Measurements from ENCODE around the gene GAA. TPM values are rescaled to one million over a fixed set of nuclear protein-coding genes. Genes with fewer than 3 reads are reported as not detected.

Gene GAA
- total and polyA plus RNA-seq, 2 of the 13 experiments (the other 11 are each of a cell fraction or from before 2014, with no cell fraction given): 21.6 to 36.4 TPM

GRCh38 chr17:80101011-80101945, at the start of gene GAA (continued):
- TF ChIP-seq MEF2D (CRISPR knock-in tag; IDR thresholded peaks at IDR 0.05): peak; percentile 47; the same call in 1 of the 2 replicates
- no peak for TF ChIP-seq HMGXB3 (CRISPR knock-in tag; IDR thresholded peaks at IDR 0.05; ENCODE audit: borderline replicate concordance)
- TF ChIP-seq ZBTB44 (CRISPR knock-in tag; IDR thresholded peaks at IDR 0.05): no peak
- TF ChIP-seq HNRNPUL1 (IDR thresholded peaks at IDR 0.05; ENCODE audit: low read depth, low read length): no peak
- TF ChIP-seq ZBTB25 (CRISPR knock-in tag; IDR thresholded peaks at IDR 0.05): peak; percentile 12; the same call in 1 of the 2 replicates
- TF ChIP-seq MEIS2 (CRISPR knock-in tag; IDR thresholded peaks at IDR 0.05): peak; percentile 32; the same call in 1 of the 2 replicates
- peak; percentile 53; the same call in 1 of the 2 replicates for TF ChIP-seq KDM2A (CRISPR knock-in tag; IDR thresholded peaks at IDR 0.05; ENCODE audit: borderline replicate concordance, low read depth)
- no peak for TF ChIP-seq RBM39 (IDR thresholded peaks at IDR 0.05; ENCODE audit: low read depth, low read length, poor library complexity, severe bottlenecking)
- peak; percentile 29; the same call in 1 of the 2 replicates for TF ChIP-seq ZNF276 (CRISPR knock-in tag; IDR thresholded peaks at IDR 0.05; ENCODE audit: low read depth)
- peak; percentile 78; the same call in 1 of the 2 replicates for TF ChIP-seq ZFP82 (CRISPR knock-in tag; IDR thresholded peaks at IDR 0.05; ENCODE audit: borderline replicate concordance)
- no peak for TF ChIP-seq KMT2A (CRISPR knock-in tag; IDR thresholded peaks at IDR 0.05)
- TF ChIP-seq ZNF510 (CRISPR knock-in tag; IDR thresholded peaks at IDR 0.05; ENCODE audit: low read depth): no peak
- no peak for TF ChIP-seq CCAR2 (optimal IDR thresholded peaks at IDR 0.05; ENCODE audit: low read depth, low read length)
- TF ChIP-seq ATF2 (CRISPR knock-in tag; IDR thresholded peaks at IDR 0.05): peak; percentile 34; the same call in 1 of the 2 replicates
- TF ChIP-seq ZKSCAN5 (CRISPR knock-in tag; IDR thresholded peaks at IDR 0.05): no peak
- TF ChIP-seq HNRNPK (IDR thresholded peaks at IDR 0.05; ENCODE audit: low read depth, low read length, poor library complexity, severe bottlenecking): peak; percentile 25

Measured in HepG2 (cell line).